ENCODE results near the gene ARID5B.

ARID5B gene

DNA sequence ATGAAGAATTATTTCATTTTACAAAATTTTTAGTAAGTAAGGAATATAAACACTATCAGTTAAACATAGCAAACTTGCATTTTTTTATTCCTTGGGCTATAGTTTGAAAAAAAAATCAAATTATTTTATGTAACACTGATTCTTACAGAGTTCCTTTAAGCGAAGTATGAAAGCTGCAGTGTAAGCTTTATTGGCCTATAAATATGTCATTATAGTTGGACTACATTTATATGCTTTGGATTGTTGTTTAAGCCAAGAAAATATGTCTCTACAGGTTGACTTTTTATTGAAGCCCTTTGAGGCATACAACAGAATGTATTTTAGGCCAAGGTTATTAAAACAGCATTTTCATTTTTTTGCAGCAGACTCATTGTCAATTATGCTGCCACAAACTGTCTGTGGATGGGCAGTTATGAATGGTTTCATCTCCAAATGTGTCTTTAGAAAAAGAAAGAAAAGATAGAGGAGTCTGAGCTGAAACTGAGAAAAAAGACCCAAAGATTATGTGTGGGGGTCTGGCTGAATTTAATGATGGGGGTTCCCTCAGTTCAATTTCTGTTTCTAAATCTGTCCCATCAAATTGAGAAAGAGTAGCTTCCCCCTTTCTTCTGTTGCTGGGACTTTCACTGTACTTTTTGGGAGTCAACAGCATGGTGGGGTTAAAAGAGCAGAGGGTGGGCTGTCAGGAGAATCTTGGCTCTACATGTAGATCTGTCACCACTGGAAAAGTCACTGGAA, 43.1 kb downstream of the ARID5B start:
- ChIA-PET POLR2A (no interaction called here), CTCF (interaction anchor here (0.6 to 0.7 kb wide), 2 partner anchors 94 to 1124 kb away, joined by 3 read pairs; no protein-coding TSS in a partner anchor)
- no peak overlapping the region for H3K4me3 ChIP-seq (ENCODE audit: low read depth, low read length)
- TF ChIP-seq, protein P1, sequence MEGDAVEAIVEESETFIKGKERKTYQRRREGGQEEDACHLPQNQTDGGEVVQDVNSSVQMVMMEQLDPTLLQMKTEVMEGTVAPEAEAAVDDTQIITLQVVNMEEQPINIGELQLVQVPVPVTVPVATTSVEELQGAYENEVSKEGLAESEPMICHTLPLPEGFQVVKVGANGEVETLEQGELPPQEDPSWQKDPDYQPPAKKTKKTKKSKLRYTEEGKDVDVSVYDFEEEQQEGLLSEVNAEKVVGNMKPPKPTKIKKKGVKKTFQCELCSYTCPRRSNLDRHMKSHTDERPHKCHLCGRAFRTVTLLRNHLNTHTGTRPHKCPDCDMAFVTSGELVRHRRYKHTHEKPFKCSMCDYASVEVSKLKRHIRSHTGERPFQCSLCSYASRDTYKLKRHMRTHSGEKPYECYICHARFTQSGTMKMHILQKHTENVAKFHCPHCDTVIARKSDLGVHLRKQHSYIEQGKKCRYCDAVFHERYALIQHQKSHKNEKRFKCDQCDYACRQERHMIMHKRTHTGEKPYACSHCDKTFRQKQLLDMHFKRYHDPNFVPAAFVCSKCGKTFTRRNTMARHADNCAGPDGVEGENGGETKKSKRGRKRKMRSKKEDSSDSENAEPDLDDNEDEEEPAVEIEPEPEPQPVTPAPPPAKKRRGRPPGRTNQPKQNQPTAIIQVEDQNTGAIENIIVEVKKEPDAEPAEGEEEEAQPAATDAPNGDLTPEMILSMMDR (IDR thresholded peaks at IDR 0.05; ENCODE audit: insufficient read depth, low read length, missing control alignments), result no peak
- DNase-seq (ENCODE audit: low read depth, low spot score), result no peak

DNA sequence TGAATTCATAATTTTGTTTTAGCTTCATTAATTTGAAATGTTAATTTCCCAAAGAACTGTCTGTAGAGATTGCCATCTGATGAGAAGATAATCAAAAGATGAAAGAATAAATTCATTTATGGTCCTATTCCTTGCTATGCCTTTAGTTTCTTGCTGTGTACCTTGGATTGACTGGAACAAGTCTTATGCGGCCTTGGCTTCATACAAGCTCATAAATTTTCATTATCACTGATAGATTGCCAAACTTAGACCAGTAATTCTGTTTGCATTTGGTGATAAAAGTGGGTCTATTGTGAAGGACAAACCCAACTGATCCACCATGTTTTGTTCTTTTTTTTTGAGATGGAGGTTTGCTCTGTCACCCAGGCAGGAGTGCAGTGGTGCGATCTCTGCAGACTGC, 48.2 kb downstream of the ARID5B start:
- DNase-seq (ENCODE audit: low read depth, low spot score), result no peak
- H3K4me3 ChIP-seq (ENCODE audit: low read depth, low read length), result no peak overlapping the region
- CTCF ChIA-PET, result interaction anchor here (1.1 kb wide), 1 partner anchor 53 kb away, joined by 3 read pairs; no protein-coding TSS in a partner anchor
- POLR2A ChIA-PET, result no interaction called here
- TF ChIP-seq, protein P1 (IDR thresholded peaks at IDR 0.05; ENCODE audit: insufficient read depth, low read length, missing control alignments), result no peak

DNA sequence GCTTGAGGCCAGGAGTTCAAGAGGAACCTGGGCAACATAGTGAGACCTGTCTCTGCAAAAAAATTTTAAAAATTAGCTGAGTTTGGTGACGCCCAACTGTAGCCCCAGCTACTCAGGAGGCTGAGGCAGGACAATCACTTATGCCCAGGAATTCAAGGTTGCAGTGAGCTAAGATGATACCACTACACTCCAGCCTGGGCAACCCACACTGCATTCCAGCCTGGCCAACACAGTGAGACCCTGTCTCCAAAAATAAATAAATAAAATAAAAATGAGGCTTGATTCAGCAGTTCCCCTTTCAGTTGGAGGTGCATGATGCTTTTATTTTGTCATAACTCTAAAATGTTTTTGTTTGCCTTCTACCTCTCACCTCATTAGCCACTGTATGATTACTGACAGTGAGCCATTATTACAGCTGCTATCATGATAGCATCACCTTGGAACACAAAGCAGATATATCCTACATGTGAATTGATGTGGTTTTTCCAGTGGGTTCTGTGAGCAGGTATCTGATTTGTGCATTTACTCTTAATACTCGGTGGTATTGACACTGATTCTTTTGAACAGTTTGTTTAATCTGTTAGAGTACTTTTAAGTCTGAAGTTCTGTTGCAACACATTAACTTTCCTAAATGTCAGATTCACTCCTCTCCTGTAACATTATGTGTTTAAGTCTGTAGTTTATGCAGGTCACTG, 49.1 kb downstream of the ARID5B start:
- DNase-seq (ENCODE audit: low read depth, low spot score), result no peak
- ChIA-PET CTCF (no interaction called here), POLR2A (no interaction called here)
- TF ChIP-seq, protein P1 (IDR thresholded peaks at IDR 0.05; ENCODE audit: insufficient read depth, low read length, missing control alignments), result no peak
- no peak overlapping the region for H3K4me3 ChIP-seq (ENCODE audit: low read depth, low read length)

DNA sequence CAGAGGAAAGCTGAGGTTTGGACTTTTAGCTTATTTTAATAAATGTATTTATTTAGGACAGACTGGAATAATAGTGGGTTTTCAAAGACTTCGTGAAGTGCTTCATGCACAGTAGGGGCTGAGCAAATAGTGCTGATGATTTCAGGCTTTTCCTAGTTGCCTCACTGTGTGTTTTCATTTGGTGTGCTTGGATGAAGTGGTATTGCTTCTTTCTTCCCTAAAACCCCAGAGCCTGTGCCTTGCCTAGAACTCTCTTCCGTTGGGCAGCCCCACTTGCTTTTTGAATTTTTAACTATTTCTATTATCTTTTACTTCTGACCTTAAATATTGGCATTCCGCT, 49.6 kb downstream of the ARID5B start:
- CTCF ChIA-PET, result no interaction called here
- POLR2A ChIA-PET, result no interaction called here
- DNase-seq (ENCODE audit: low read depth, low spot score), result no peak

DNA sequence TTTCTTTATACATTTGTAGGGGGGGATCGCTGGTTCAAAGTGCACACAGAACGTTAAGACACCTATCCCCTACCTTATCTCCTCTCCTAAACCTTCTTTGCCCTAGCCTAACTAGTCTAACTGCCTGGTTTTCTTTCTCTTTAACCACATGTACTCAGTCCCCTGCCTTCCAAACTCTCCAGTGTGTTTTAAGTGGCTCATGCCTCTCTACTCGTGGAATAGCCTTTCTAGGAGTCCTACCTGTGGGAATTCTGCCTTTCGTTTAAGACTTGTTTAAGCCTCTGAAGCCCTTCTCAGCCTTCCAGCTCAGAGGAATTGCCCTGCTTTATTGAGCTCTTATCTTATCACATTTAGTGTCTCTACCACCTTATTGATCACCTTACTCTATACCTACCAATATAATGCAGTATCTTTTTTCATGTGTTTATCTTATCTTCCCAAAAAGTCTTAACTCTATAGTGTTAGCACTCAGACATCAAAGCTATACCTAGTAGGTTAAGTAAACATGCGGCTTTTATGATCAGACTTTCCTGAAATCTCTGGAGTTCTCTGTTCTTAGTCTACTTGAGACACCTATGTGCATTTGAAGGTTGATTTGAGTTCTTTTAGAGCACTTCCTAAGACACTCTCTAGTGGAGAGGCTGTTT, 50.7 kb downstream of the ARID5B start:
- no peak for DNase-seq (ENCODE audit: low read depth, low spot score)
- POLR2A ChIA-PET, result no interaction called here
- CTCF ChIA-PET, result no interaction called here
- no peak overlapping the region for H3K4me3 ChIP-seq (ENCODE audit: low read depth, low read length)
- TF ChIP-seq, protein P1 (IDR thresholded peaks at IDR 0.05; ENCODE audit: insufficient read depth, low read length, missing control alignments), result no peak

More for the DNA sequence above, 49.6 kb downstream of the ARID5B start:
- no peak overlapping the region for H3K4me3 ChIP-seq (ENCODE audit: low read depth, low read length)
- TF ChIP-seq, protein P1 (IDR thresholded peaks at IDR 0.05; ENCODE audit: insufficient read depth, low read length, missing control alignments), result no peak

DNA sequence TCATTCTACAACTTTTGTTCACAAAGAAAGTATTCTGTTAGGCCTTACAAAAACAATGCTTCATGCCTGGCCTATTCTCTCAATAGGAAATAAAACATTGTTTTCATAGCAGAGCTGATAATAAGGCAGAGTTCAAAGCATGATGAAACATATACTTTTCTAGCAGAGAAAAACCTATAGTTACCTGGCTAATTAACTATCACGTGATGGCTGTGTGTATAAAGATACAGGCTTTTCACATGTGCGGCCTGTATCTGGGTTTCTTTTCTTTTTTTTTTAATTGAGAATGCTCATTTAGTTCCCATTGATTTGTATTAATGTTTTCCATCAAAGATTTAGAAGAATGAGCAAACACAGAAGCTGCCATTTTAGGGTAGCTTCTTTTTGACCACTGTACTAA, 51.7 kb downstream of the ARID5B start:
- no peak for DNase-seq (ENCODE audit: low read depth, low spot score)
- no peak overlapping the region for H3K4me3 ChIP-seq (ENCODE audit: low read depth, low read length)
- CTCF ChIA-PET, result no interaction called here
- POLR2A ChIA-PET, result no interaction called here
- TF ChIP-seq, protein P1 (IDR thresholded peaks at IDR 0.05; ENCODE audit: insufficient read depth, low read length, missing control alignments), result no peak
